KG1 (cell line): ENCODE measurements around the gene BHLHE40.

ENCODE experiments used
- DNase-seq: peaks from one replicate; lab custom pipeline; 2025; lab: John Stamatoyannopoulos, UW

The BHLHE40 gene

GRCh38 chr3:4979428-4980228 lies at the start of gene BHLHE40:
BHLHE40 (plus strand) TSS chr3:4979437; CDS start chr3:4979719, 282 bp downstream.
- DNase-seq = no peak

GRCh38 chr3:4930501-4930900 lies 48.7 kb upstream of the BHLHE40 start:
- DNase-seq = no peak

GRCh38 chr3:4934050-4934449 lies 45.2 kb upstream of the BHLHE40 start:
- DNase-seq = no peak

- no peak for DNase-seq
Measured at GRCh38 chr3:4935347-4935746, 43.9 kb upstream of the BHLHE40 start.

GRCh38 chr3:4936982-4937614 lies 42.1 kb upstream of the BHLHE40 start:
- DNase-seq = no peak

GRCh38 chr3:4938281-4938982 lies 40.8 kb upstream of the BHLHE40 start:
- DNase-seq = no peak

GRCh38 chr3:4939276-4939675 lies 40.0 kb upstream of the BHLHE40 start:
- DNase-seq = no peak

- DNase-seq = no peak
Measured at GRCh38 chr3:4940985-4941384, 38.3 kb upstream of the BHLHE40 start.

- no peak for DNase-seq
Measured at GRCh38 chr3:4943549-4943948, 35.7 kb upstream of the BHLHE40 start.

- no peak for DNase-seq
Measured at GRCh38 chr3:4945324-4945723, 33.9 kb upstream of the BHLHE40 start.

- DNase-seq = no peak
Measured at GRCh38 chr3:4947028-4947427, 32.2 kb upstream of the BHLHE40 start.

GRCh38 chr3:4948395-4948794 lies 30.8 kb upstream of the BHLHE40 start:
- DNase-seq = no peak

GRCh38 chr3:4949004-4949403 lies 30.2 kb upstream of the BHLHE40 start:
- DNase-seq = no peak

- no peak for DNase-seq
Measured at GRCh38 chr3:4949659-4950058, 29.6 kb upstream of the BHLHE40 start.

- no peak for DNase-seq
Measured at GRCh38 chr3:4950351-4950784, 28.9 kb upstream of the BHLHE40 start.

- no peak for DNase-seq
Measured at GRCh38 chr3:4950948-4951347, 28.3 kb upstream of the BHLHE40 start.

- no peak for DNase-seq
Measured at GRCh38 chr3:4953119-4953518, 26.1 kb upstream of the BHLHE40 start.

GRCh38 chr3:4954256-4955000 lies 24.8 kb upstream of the BHLHE40 start:
- DNase-seq = no peak

GRCh38 chr3:4956099-4956498 lies 23.1 kb upstream of the BHLHE40 start:
- DNase-seq = no peak

GRCh38 chr3:4956738-4957137 lies 22.5 kb upstream of the BHLHE40 start:
- no peak for DNase-seq

GRCh38 chr3:4957978-4958377 lies 21.3 kb upstream of the BHLHE40 start:
- no peak for DNase-seq

- DNase-seq = no peak
Measured at GRCh38 chr3:4959180-4959579, 20.1 kb upstream of the BHLHE40 start.
